Amniotic epithelial cell (primary cell): ENCODE results near the gene COX17.

Experiments
- DNase-seq: peaks from one replicate; pipeline ENCODE4 v3.0.0-alpha.2; 2010; ENCODE audit warnings: low read depth

Gene COX17

DNA sequence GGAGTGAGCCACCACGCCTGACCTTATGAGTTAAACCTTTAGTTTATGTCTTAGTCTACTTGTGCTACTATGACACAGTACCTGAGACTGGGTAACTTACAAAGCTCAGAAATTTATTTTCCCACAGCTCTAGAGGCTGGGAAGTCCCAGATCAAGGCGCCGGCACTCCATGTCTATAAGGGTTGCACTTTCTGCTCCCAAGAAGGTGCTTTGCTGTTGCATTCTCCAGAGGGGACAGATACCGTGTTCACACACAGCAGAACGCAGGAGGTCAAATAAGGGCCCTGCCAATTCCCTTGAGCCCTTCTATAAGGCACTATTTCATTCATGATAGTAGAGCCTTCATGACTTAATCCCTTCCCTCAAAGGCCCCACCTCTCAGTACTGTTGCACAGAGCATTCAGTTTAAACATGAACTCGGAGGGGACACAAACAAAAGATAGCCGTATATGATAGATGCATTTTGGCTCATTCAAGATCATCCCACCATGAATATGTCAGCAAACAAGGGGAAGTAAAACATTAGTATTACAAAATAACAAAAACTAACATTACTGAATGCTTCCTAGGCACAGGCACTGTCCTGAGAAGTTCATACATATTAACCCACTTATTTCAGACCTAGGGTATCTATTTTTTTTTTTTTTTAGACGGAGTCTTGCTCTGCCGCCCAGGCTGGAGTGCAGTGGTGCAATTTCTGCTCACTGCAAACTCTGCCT, 53.0 kb downstream of the COX17 start:
- DNase-seq: no peak

DNA sequence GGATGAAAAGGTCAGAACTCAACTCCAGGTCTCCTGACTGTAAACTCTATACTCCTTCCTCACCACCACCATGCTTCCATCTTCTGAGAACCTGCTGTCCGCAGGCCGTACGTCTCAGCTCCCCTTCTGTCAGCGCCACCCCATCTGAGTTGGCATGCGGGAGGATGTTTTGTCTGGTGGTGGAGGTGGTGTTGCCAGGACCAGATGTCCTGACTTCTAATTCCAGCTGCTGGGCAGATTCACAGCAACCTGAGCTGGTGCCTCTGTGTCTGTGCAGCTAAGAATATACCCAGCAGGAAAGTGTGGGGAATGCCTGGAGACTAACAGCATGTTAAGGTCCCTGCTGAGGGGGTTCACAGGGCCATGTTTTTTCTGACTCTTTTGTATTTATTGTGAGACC, 56.3 kb downstream of the COX17 start:
- DNase-seq: no peak
